HG03135 (cell line): ENCODE results near the gene ATP11B.
"Not testable (repeated sequence)": the region's sequence is repeated elsewhere in the genome, so short reads cannot be mapped to it uniquely, and the experiment has no call there.

Experiments used
- ATAC-seq: cut with Tn5 transposase; IDR thresholded peaks from one replicate; pipeline ENCODE4 v1.9.1; 2021; ENCODE audit warnings: mild to moderate bottlenecking, moderate library complexity; ENCODE audit not compliant: unreplicated experiment

Gene ATP11B

DNA sequence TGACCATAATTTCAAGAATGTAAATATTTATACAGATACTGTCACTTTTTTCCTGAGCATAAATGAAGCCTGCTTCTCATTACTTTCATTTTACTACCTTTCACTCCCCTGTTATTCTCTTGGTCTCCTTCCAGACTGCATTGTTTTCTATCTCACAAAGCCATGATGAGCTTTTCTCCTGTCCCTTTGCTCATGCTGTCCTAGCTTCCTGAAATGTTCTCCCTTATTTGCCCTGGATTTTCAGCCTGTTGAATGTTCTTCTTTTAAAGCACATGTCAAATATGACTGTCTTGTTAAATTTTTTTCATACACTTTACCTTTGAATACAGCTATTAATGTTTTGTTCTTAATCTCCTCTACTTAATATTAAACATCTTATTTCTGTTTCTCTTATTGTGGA is 31.7 kb downstream of the ATP11B start:
- no peak for ATAC-seq

DNA sequence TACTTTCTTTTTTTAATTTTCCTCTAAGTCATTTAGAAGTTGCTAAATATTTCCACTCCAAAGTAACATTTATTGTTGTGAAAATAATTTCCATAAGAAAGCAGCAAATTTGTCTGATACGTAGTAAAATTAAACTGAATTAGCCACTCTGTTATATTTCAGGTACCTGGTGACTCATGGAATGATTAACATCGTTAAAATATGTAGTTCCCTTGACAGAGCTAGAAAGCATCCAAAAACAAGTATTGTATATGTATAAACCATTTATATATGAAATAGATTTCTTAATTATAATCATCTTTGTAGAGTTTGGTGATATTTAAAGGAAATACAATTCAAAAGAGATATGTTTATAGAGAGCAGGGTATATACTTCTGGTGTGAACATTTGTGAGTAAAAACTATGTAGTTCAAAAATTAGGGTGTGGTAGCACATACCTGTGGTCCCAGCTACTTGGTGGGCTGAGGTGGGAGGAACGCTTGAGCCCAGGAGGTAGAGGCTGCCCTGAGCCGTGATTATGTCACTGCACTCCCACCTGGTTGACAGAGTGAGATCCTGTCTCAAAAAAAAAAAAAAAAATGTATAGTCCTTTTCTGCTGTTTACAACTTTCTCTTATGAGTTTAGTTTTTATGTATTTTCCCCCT is 36.6 kb downstream of the ATP11B start:
- ATAC-seq = no peak

GRCh38 chr3:182837855-182838454 is 44.7 kb downstream of the ATP11B start:
- ATAC-seq = no peak

- no peak for ATAC-seq
These were observed 50.2 kb downstream of the ATP11B start for GRCh38 chr3:182843478-182843877.

GRCh38 chr3:182848906-182849305 is 55.6 kb downstream of the ATP11B start:
- ATAC-seq = no peak

DNA sequence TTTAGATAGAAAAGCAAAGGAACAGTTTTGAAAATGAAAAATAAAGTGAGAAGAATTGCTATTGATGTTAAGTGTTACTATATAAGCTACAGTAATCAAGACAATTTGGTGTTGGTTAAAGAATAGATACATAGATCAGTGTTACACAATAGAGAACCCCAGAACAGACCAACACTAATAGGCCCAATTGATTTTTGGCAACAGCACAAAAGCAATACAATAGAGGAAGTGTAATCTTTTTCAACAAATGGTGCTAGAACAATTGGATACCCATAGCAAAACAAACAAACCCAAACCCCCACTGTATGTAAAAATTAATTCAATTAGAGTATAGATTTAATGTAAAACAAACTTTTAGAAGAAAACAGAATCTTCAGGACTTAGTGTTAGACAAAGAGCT is 61.8 kb downstream of the ATP11B start:
- no peak for ATAC-seq

DNA sequence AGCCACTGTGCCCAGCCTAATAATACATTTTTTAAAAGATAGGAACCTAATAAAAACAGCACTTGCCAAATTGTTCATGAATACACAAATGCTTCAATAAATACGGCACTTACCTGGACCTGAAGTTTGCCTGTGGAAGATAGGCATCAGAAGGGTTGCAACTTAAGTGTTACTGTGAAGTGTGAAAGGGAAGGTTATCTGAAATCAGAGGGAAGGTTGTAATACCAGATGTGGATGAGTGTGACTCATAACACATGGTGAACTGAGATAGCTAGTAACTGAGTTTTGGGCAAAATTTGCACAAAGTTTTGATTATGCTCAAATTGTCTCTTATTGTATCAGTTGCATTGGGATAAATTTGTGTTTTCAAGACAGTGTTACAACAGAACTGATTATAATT is 68.0 kb downstream of the ATP11B start:
- no peak for ATAC-seq

GRCh38 chr3:182862159-182862860 is 69.0 kb downstream of the ATP11B start:
- no peak for ATAC-seq

- ATAC-seq = no peak
These were observed 75.8 kb downstream of the ATP11B start for GRCh38 chr3:182869059-182869458.

DNA sequence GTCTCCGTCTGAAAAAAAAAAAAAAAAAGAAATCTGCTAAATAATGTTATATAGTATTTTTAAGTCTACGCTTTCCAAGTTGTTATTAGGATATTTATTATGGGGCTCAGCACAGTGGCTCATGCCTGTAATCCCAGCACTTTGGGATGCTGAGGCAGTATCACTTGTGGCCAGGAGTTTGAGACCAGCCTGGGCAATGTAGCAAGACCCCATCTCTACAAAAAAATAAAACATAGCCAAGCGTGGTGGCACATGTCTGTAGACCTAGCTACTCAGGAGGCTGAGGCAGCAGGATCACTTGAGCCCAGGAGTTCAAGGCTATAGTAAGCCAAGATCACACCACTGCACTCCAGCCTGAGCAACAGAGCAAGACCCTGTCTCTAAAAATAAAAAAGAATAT is 77.6 kb downstream of the ATP11B start:
- ATAC-seq = not testable (repeated sequence)

- ATAC-seq = no peak
These were observed 85.8 kb downstream of the ATP11B start for GRCh38 chr3:182879031-182879611.

DNA sequence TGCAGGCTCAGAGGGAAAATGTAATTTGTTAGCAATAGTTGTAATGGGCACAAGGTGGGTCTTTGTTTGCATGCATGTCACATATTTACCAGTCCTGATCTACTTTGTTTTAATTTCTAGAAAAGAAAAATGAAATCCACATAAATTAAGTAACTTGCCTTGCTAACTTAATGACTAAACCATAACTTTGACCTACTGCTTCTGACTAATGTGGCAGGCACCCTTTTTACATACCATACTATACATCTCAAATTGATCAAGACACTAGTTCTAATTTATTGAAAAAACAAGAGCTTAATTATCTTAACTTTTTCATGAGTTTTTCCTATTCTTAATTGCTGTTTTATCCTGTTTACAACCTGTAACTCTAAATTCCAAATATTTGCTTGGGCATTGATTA is 93.2 kb downstream of the ATP11B start:
- no peak for ATAC-seq

DNA sequence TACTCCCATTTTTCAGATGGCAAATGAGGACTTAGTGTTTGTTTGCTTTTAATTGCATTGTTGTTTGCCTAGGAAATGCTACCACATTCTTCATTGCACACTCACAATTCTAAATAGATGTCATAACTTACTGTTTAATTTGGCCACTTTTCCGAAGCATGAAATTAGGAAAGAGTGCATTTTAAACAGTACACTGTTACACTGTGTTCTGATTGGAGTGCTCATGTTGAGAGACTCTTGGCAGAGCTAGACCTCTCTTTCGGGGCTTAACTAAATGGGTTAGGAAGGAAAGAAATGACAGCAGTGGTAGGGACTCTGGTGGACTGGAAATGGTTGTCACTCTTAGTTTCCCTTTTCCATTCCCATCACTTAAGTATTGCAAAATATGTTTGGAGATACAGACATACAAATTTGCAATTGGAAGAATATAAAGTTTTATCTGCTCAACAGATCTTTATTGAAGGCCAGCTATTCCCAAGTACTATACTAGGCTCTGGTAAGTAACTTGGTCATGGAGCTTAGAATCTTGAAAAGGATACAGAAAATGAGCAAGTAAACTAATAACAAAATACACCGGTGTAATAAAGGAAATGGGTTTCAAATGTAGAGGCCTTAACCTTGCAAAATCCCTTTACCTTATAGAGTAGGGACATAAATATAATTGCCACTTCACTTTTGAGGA is 96.8 kb downstream of the ATP11B start:
- no peak for ATAC-seq

GRCh38 chr3:182891364-182891763 is 98.1 kb downstream of the ATP11B start:
- no peak for ATAC-seq

GRCh38 chr3:182892226-182892625 is 98.9 kb downstream of the ATP11B start:
- no peak for ATAC-seq

- ATAC-seq = no peak
These were observed 102.3 kb downstream of the ATP11B start for GRCh38 chr3:182895513-182896112.

DNA sequence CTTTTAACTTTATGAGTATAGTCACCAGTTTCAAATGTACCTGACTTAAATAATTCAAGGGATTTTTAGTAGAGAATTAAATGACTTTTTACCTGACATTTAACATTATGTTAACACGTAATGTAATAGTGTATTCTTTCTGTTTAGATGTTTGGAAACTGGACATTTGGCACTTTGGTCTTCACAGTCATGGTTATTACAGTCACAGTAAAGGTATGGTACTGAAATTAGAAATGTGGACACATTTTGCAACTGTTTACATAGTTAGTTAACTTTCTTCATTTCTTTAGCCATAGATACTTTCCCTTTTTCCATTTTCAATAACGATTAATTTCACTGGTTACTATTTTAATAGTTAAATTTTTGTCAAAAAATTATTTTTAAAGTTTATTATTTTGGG is 103.2 kb downstream of the ATP11B start:
- no peak for ATAC-seq

- no peak for ATAC-seq
These were observed 108.9 kb downstream of the ATP11B start for GRCh38 chr3:182902236-182902635.

GRCh38 chr3:182904164-182904563 is 110.9 kb downstream of the ATP11B start:
- no peak for ATAC-seq

DNA sequence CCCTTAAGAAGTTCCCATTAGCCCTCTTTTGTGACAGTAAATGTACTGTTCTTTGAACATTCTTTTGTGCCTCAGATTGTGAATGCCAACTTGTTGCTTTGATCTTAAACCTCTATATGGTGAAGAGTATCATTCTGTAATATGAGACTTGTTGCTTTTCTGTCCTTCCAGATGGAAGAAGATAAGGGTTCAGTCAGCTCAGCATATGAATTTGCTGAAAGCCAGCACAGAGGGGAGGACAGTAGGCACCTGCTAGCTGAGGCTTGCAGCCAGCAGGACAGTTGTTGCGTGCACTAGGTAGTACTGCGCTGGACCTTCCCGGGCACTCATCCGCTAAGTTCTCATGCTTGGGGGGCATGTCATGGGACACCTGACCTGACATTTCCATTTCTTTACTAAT is 112.3 kb downstream of the ATP11B start:
- no peak for ATAC-seq

- ATAC-seq = no peak
These were observed 112.7 kb downstream of the ATP11B start for GRCh38 chr3:182906036-182906435.
